ENCODE results near the gene TRIM29. TPM values are rescaled to one million over a fixed set of nuclear protein-coding genes. Genes with fewer than 3 reads are reported as not detected.

TRIM29 gene
- total RNA-seq, 4 donors from 2014 or later = 1.3 to 5.7 (median 3.0) TPM

DNA sequence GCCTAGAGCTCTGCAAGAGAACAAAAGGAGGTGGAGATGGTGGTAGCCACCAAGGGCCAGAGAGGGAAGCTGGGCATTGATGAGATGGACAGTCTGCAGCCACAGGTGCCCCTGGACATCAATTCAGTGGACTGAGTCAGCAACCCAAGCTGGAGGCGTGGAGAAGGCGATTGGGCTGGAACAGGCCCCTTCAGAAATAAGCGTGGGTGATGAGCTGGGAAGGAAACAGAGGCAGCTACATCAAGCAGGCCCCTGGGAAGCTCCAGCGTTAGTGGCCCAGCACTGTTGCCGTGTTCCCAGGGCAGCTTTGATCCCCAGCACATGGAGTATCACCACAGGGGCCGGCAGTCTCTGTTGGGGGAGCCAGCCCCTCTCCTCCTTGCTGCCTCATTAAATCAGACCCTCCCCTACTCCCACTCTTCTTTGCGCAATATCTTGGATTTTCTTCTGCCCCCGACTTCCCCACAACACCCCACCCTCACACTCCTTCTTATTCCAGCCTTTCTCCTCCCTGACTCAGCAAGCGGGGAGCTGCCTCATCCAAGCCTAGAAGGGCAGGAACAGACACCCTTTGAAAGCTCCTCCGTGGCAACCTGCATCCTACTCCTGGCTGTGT is 41.3 kb upstream of the TRIM29 start:
- DNase-seq (ENCODE audit: low spot score) (peak; percentile 21), ATAC-seq (ENCODE audit: low FRiP score) (peak; percentile 50)
- TF ChIP-seq, protein P1, sequence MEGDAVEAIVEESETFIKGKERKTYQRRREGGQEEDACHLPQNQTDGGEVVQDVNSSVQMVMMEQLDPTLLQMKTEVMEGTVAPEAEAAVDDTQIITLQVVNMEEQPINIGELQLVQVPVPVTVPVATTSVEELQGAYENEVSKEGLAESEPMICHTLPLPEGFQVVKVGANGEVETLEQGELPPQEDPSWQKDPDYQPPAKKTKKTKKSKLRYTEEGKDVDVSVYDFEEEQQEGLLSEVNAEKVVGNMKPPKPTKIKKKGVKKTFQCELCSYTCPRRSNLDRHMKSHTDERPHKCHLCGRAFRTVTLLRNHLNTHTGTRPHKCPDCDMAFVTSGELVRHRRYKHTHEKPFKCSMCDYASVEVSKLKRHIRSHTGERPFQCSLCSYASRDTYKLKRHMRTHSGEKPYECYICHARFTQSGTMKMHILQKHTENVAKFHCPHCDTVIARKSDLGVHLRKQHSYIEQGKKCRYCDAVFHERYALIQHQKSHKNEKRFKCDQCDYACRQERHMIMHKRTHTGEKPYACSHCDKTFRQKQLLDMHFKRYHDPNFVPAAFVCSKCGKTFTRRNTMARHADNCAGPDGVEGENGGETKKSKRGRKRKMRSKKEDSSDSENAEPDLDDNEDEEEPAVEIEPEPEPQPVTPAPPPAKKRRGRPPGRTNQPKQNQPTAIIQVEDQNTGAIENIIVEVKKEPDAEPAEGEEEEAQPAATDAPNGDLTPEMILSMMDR (IDR thresholded peaks at IDR 0.05) = no peak

- no peak for ATAC-seq (ENCODE audit: low FRiP score)
- no peak for DNase-seq (ENCODE audit: low spot score)
- TF ChIP-seq, protein P1 (IDR thresholded peaks at IDR 0.05) = no peak
Observed at GRCh38 chr11:120178561-120179056, 40.7 kb upstream of the TRIM29 start.

- TF ChIP-seq, protein P1 (IDR thresholded peaks at IDR 0.05) = no peak
- ATAC-seq (ENCODE audit: low FRiP score) (no peak), DNase-seq (ENCODE audit: low spot score) (no peak)
Observed at GRCh38 chr11:120174866-120175265, 37.0 kb upstream of the TRIM29 start.

- DNase-seq (ENCODE audit: low spot score) = no peak
- no peak for ATAC-seq (ENCODE audit: low FRiP score)
- TF ChIP-seq, protein P1 (IDR thresholded peaks at IDR 0.05) = no peak
Observed at GRCh38 chr11:120173807-120174206, 35.9 kb upstream of the TRIM29 start.

- peak; percentile 15 for DNase-seq (ENCODE audit: low spot score)
- no peak for ATAC-seq (ENCODE audit: low FRiP score)
- TF ChIP-seq, protein P1 (IDR thresholded peaks at IDR 0.05) = no peak
Observed at GRCh38 chr11:120173019-120173705, 35.2 kb upstream of the TRIM29 start.

GRCh38 chr11:120172054-120172911 is 34.4 kb upstream of the TRIM29 start:
- DNase-seq (ENCODE audit: low spot score) (peak; percentile 24), ATAC-seq (ENCODE audit: low FRiP score) (peak; percentile 57)
- TF ChIP-seq, protein P1 (IDR thresholded peaks at IDR 0.05) = peak in 2 of 3 donors; percentile 39 to 91

Data from omental fat pad (tissue), 4 donors.